Measurements from ENCODE around the gene OR6C2. TPM values are rescaled to one million over a fixed set of nuclear protein-coding genes. Genes with fewer than 3 reads are reported as not detected.
"Not testable (repeated sequence)": the region's sequence is repeated elsewhere in the genome, so short reads cannot be mapped to it uniquely, and the experiment has no call there.

The OR6C2 gene
- total and polyA plus RNA-seq, 4 donors: 0.14 TPM; not detected in 3

DNA sequence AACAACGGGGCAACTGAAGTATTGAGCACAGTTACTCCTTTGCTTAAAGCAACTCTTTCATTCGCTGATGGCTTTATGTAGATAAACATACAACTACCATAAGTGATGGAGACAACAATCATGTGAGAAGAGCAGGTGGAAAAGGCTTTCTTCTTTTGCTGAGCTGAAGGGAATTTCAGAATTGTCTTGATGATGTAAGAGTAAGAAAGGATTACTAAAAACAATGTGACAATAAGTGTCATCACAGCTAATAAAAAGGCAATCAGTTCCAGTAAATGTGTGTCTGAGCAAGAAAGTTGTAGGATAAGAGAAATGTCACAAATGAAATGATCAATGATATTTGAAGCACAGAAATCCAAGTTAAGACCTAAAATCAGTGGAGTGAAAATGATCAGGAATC is 25.4 kb downstream of the OR6C2 start:
- Histone ChIP-seq H3K4me3 (no peak overlapping the region), H3K36me3 (ENCODE audit: control insufficient read depth in 4 of 4, insufficient read depth in 4 of 4, low read length in 4 of 4) (no peaks in the 10 kb centered on the region), H3K4me1 (ENCODE audit: control insufficient read depth in 5 of 5, insufficient read depth in 5 of 5, low read length in 5 of 5) (no peaks in the 10 kb centered on the region), H3K27ac (ENCODE audit: low read depth in 1 of 2, low read length in 1 of 2) (no peak overlapping the region), H3K27me3 (ENCODE audit: control insufficient read depth in 3 of 3, insufficient read depth in 3 of 3, low read length in 2 of 3) (no peaks in the 10 kb centered on the region), H3K9ac (ENCODE audit: insufficient read depth in 1 of 2, low read length in 2 of 2) (no peak overlapping the region), H3K9me3 (ENCODE audit: control insufficient read depth in 4 of 4, insufficient read depth in 3 of 4, low read length in 3 of 4) (no peaks in the 10 kb centered on the region)
- 65 to 71% methylated on average over 2 of the region's 2 CpGs for WGBS, 2 donors
- ATAC-seq (ENCODE audit: insufficient read depth, low FRiP score) (no peak), DNase-seq (no peak)
- TF ChIP-seq, protein P1, sequence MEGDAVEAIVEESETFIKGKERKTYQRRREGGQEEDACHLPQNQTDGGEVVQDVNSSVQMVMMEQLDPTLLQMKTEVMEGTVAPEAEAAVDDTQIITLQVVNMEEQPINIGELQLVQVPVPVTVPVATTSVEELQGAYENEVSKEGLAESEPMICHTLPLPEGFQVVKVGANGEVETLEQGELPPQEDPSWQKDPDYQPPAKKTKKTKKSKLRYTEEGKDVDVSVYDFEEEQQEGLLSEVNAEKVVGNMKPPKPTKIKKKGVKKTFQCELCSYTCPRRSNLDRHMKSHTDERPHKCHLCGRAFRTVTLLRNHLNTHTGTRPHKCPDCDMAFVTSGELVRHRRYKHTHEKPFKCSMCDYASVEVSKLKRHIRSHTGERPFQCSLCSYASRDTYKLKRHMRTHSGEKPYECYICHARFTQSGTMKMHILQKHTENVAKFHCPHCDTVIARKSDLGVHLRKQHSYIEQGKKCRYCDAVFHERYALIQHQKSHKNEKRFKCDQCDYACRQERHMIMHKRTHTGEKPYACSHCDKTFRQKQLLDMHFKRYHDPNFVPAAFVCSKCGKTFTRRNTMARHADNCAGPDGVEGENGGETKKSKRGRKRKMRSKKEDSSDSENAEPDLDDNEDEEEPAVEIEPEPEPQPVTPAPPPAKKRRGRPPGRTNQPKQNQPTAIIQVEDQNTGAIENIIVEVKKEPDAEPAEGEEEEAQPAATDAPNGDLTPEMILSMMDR (IDR thresholded peaks at IDR 0.05; ENCODE audit: control extremely low read depth, extremely low read depth): no peak

DNA sequence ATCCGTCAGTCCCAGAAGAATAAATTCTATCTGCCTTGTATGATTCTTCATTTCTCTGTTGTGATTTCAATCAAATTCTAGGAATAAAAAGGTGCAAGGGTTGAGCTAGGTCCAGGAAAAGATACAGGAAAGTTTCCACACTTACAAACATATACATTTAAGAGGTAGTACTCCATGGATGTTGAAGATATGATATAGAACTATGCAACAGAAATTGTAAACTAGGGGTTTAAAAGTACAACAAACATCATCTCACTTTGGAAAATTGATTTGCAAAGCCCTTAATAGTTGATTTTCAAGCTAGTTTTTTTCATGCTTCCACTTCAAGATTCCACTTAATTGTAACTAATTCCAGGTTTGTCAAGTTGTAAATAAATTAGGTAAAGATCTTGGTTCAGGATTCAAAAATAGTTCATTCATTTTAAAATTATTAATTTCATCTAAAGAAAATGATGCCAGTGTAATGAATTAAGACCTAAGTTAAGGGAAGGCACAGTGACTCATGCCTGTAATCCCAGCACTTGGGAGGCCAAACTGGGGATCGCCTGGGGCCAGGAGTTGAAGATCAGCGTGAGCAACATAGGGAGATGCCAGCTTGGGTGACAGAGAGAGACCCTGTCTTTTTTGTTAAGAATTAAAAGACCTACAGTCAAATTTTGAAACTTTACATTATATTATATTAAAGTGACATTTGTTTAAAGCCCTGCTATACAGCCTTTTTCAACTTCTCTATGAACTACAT is 26.4 kb downstream of the OR6C2 start, which contains the start of gene OR6C70:
Gene OR6C70 (minus strand): TSS at position 51 of the 742 bp plus-strand sequence. CDS start 0 bp downstream, at position 51.
- no peak for ATAC-seq (ENCODE audit: insufficient read depth, low FRiP score)

GRCh38 chr12:55472264-55472663 is 28.4 kb downstream of the OR6C2 start:
- DNase-seq (no peak), ATAC-seq (ENCODE audit: insufficient read depth, low FRiP score) (no peak)
- Histone ChIP-seq H3K9me3 (ENCODE audit: control insufficient read depth in 4 of 4, insufficient read depth in 3 of 4, low read length in 3 of 4) (no peaks in the 10 kb centered on the region), H3K36me3 (ENCODE audit: control insufficient read depth in 4 of 4, insufficient read depth in 4 of 4, low read length in 4 of 4) (no peaks in the 10 kb centered on the region), H3K4me1 (ENCODE audit: control insufficient read depth in 5 of 5, insufficient read depth in 5 of 5, low read length in 5 of 5) (no peaks in the 10 kb centered on the region), H3K9ac (ENCODE audit: insufficient read depth in 1 of 2, low read length in 2 of 2) (no peak overlapping the region), H3K4me3 (no peak overlapping the region), H3K27me3 (ENCODE audit: control insufficient read depth in 3 of 3, insufficient read depth in 3 of 3, low read length in 2 of 3) (no peaks in the 10 kb centered on the region), H3K27ac (ENCODE audit: low read depth in 1 of 2, low read length in 1 of 2) (no peak overlapping the region)
- 92 to 95% methylated on average over 1 of the region's 1 CpG for WGBS, 2 donors
- TF ChIP-seq, protein P1 (IDR thresholded peaks at IDR 0.05; ENCODE audit: control extremely low read depth, extremely low read depth): no peak

More for the DNA sequence above, 26.4 kb downstream of the OR6C2 start, which contains the start of gene OR6C70:
- Histone ChIP-seq H3K9ac (ENCODE audit: insufficient read depth in 1 of 2, low read length in 2 of 2) (no peak within 1 kb of the TSS), H3K4me1 (ENCODE audit: control insufficient read depth in 5 of 5, insufficient read depth in 5 of 5, low read length in 5 of 5) (no peaks in the 10 kb centered on the region), H3K4me3 (no peak within 1 kb of the TSS), H3K27ac (ENCODE audit: low read depth in 1 of 2, low read length in 1 of 2) (no peak within 1 kb of the TSS), H3K9me3 (ENCODE audit: control insufficient read depth in 4 of 4, insufficient read depth in 3 of 4, low read length in 3 of 4) (no peaks in the 10 kb centered on the region), H3K36me3 (ENCODE audit: control insufficient read depth in 4 of 4, insufficient read depth in 4 of 4, low read length in 4 of 4) (no peaks in the 10 kb centered on the region), H3K27me3 (ENCODE audit: control insufficient read depth in 3 of 3, insufficient read depth in 3 of 3, low read length in 2 of 3) (no peaks in the 10 kb centered on the region)
- 86 to 91% methylated on average over 3 of the region's 3 CpGs for WGBS, 2 donors
- TF ChIP-seq, protein P1 (IDR thresholded peaks at IDR 0.05; ENCODE audit: control extremely low read depth, extremely low read depth): no peak
- no peak for DNase-seq

DNA sequence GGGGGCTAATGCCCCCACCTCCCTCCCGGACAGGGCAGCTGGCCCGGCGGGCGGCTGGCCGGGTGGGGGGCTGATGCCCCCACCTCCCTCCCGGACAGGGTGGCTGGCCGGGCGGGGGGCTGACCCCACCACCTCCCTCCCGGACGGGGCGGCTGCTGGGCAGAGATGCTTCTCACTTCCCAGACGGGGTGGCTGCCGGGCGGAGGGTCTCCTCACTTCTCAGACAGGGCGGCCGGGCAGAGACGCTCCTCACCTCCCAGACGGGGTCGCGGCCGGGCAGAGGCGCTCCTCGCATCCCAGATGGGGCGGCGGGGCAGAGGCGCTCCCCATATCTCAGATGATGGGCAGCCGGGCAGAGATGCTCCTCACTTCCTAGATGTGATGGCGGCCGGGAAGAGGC is 35.3 kb downstream of the OR6C2 start:
- H3K27ac ChIP-seq (ENCODE audit: low read depth in 1 of 2, low read length in 1 of 2); H3K4me1 ChIP-seq (ENCODE audit: control insufficient read depth in 5 of 5, insufficient read depth in 5 of 5, low read length in 5 of 5); H3K9ac ChIP-seq (ENCODE audit: insufficient read depth in 1 of 2, low read length in 2 of 2); ATAC-seq (ENCODE audit: insufficient read depth, low FRiP score); H3K27me3 ChIP-seq (ENCODE audit: control insufficient read depth in 3 of 3, insufficient read depth in 3 of 3, low read length in 2 of 3); DNase-seq; H3K4me3 ChIP-seq; H3K9me3 ChIP-seq (ENCODE audit: control insufficient read depth in 4 of 4, insufficient read depth in 3 of 4, low read length in 3 of 4); H3K36me3 ChIP-seq (ENCODE audit: control insufficient read depth in 4 of 4, insufficient read depth in 4 of 4, low read length in 4 of 4): not testable (repeated sequence)
- 94% methylated on average over 25 to 29 of the region's 29 CpGs for WGBS, 2 donors

GRCh38 chr12:55484284-55484683 is 40.4 kb downstream of the OR6C2 start:
- not testable (repeated sequence) for H3K4me3 ChIP-seq; H3K9ac ChIP-seq (ENCODE audit: insufficient read depth in 1 of 2, low read length in 2 of 2); H3K36me3 ChIP-seq (ENCODE audit: control insufficient read depth in 4 of 4, insufficient read depth in 4 of 4, low read length in 4 of 4); H3K4me1 ChIP-seq (ENCODE audit: control insufficient read depth in 5 of 5, insufficient read depth in 5 of 5, low read length in 5 of 5); H3K27ac ChIP-seq (ENCODE audit: low read depth in 1 of 2, low read length in 1 of 2); H3K27me3 ChIP-seq (ENCODE audit: control insufficient read depth in 3 of 3, insufficient read depth in 3 of 3, low read length in 2 of 3); DNase-seq; ATAC-seq (ENCODE audit: insufficient read depth, low FRiP score); H3K9me3 ChIP-seq (ENCODE audit: control insufficient read depth in 4 of 4, insufficient read depth in 3 of 4, low read length in 3 of 4)
- WGBS, 2 donors: 71 to 90% methylated on average over 7 to 13 of the region's 13 CpGs

Data from lung (tissue), 12 donors.